GM06990 (cell line): ENCODE measurements around the gene INPPL1.
"Not testable (repeated sequence)": the region's sequence is repeated elsewhere in the genome, so short reads cannot be mapped to it uniquely, and the experiment has no call there.

Experiments used
- DNase-seq: peaks from one replicate; pipeline ENCODE4 v3.0.0-alpha.2; 2011; ENCODE audit not compliant: insufficient read length; ENCODE audit errors: extremely low read depth
- H3K27me3 ChIP-seq: replicated peaks from 2 replicates; pipeline ENCODE4 v1.6.0; 2011; ENCODE audit warnings: low read length; ENCODE audit not compliant: control insufficient read depth, insufficient read depth
- H3K36me3 ChIP-seq: 2 replicates; pipeline ENCODE4 v1.5.1; 2011; ENCODE audit warnings: low read length; ENCODE audit not compliant: control insufficient read depth, insufficient read depth
- H3K4me3 ChIP-seq: replicated peaks from 2 replicates; pipeline ENCODE4 v1.5.1; 2011; ENCODE audit warnings: low read depth, mild to moderate bottlenecking, control low read depth, low read length
- TF ChIP-seq, protein P1 (sequence below): IDR thresholded peaks from 2 replicates; pipeline ENCODE4 v1.5.1; 2011; ENCODE audit warnings: low read length, control low read depth, mild to moderate bottlenecking, inconsistent platforms; ENCODE audit not compliant: insufficient read depth, poor library complexity, severe bottlenecking

INPPL1 gene

DNA sequence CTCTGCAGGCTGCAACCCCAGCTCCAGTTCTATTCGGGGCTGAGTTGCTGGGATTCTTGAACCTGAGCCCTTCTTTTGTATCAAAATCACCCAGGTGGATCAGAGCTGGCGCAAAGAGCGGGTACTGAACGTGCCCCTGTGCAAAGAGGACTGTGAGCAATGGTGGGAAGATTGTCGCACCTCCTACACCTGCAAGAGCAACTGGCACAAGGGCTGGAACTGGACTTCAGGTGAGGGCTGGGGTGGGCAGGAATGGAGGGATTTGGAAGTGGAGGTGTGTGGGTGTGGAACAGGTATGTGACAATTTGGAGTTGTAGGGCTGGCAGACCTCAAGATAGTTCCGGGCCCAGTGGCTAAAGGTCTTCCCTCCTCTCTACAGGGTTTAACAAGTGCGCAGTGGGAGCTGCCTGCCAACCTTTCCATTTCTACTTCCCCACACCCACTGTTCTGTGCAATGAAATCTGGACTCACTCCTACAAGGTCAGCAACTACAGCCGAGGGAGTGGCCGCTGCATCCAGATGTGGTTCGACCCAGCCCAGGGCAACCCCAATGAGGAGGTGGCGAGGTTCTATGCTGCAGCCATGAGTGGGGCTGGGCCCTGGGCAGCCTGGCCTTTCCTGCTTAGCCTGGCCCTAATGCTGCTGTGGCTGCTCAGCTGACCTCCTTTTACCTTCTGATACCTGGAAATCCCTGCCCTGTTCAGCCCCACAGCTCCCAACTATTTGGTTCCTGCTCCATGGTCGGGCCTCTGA lies 28.9 kb upstream of the INPPL1 start:
- TF ChIP-seq, protein P1, sequence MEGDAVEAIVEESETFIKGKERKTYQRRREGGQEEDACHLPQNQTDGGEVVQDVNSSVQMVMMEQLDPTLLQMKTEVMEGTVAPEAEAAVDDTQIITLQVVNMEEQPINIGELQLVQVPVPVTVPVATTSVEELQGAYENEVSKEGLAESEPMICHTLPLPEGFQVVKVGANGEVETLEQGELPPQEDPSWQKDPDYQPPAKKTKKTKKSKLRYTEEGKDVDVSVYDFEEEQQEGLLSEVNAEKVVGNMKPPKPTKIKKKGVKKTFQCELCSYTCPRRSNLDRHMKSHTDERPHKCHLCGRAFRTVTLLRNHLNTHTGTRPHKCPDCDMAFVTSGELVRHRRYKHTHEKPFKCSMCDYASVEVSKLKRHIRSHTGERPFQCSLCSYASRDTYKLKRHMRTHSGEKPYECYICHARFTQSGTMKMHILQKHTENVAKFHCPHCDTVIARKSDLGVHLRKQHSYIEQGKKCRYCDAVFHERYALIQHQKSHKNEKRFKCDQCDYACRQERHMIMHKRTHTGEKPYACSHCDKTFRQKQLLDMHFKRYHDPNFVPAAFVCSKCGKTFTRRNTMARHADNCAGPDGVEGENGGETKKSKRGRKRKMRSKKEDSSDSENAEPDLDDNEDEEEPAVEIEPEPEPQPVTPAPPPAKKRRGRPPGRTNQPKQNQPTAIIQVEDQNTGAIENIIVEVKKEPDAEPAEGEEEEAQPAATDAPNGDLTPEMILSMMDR: no peak
- DNase-seq: no peak
- H3K27me3 ChIP-seq: peaks cover 1% of the 10 kb centered on the region
- H3K36me3 ChIP-seq: no peaks in the 10 kb centered on the region
- no peak overlapping the region for H3K4me3 ChIP-seq

- H3K4me3 ChIP-seq, DNase-seq, H3K36me3 ChIP-seq, H3K27me3 ChIP-seq: not testable (repeated sequence)
Measured at GRCh38 chr11:72201445-72201844, 23.1 kb upstream of the INPPL1 start.

DNA sequence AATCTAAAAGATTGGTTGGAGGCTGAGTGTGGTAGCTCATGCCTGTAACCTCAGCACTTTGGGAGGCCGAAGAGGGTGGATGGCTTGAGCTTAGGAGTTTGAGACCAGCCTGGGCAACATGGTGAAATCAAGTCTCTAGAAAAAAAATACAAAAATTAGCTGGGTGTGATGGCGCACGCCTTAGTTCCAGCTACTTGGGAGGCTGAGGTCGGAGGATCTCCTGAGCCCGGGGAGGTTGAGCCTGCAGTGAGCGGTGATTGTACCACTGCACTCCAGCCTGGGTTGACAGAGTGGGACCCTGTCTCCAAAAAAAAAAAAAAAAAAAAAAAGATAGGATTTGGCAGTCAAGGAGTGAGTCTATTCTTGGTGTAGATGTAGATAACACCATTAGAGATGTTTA lies 22.0 kb upstream of the INPPL1 start:
- DNase-seq: no peak
- Histone ChIP-seq H3K4me3 (no peak overlapping the region), H3K27me3 (no peaks in the 10 kb centered on the region), H3K36me3 (no peaks in the 10 kb centered on the region)
- TF ChIP-seq, protein P1: no peak

GRCh38 chr11:72203163-72203562 lies 21.4 kb upstream of the INPPL1 start:
- no peaks in the 10 kb centered on the region for H3K36me3 ChIP-seq
- DNase-seq: no peak
- H3K27me3 ChIP-seq: no peaks in the 10 kb centered on the region
- no peak overlapping the region for H3K4me3 ChIP-seq
- TF ChIP-seq, protein P1: no peak

DNA sequence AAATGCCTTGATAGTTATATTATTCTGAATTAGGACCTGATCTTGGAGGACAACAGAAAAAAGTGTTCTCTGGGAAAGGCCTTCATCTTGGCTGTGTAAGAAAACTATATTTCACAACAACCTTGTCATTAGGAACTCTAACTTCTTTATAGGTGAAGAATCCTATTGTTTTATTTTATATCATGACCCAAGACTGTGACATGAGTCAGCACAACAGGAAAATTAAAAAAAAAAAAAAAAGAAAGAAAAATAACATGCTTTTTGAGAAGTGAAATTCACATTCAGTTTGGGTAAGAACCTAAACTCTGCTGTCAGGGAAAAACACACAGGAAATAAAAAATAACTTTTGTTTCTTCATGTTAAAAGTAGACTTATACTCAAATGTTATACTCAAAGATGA lies 19.7 kb upstream of the INPPL1 start:
- Histone ChIP-seq H3K36me3 (no peaks in the 10 kb centered on the region), H3K27me3 (no peaks in the 10 kb centered on the region; the same call in 1 of the 2 replicates), H3K4me3 (no peak overlapping the region)
- no peak for DNase-seq
- TF ChIP-seq, protein P1: no peak

- H3K4me3 ChIP-seq, H3K36me3 ChIP-seq, H3K27me3 ChIP-seq, DNase-seq: not testable (repeated sequence)
Measured at GRCh38 chr11:72206794-72207193, 17.8 kb upstream of the INPPL1 start.

GRCh38 chr11:72208281-72208680 lies 16.3 kb upstream of the INPPL1 start:
- TF ChIP-seq, protein P1: no peak
- Histone ChIP-seq H3K36me3 (no peaks in the 10 kb centered on the region), H3K4me3 (no peak overlapping the region), H3K27me3 (no peaks in the 10 kb centered on the region; the same call in 1 of the 2 replicates)
- DNase-seq: no peak
